Prostate gland (tissue), 2 donors: ENCODE measurements around the gene CSNK1D. TPM values are rescaled to one million over a fixed set of nuclear protein-coding genes. Genes with fewer than 3 reads are reported as not detected.
A peak's percentile ranks its signal among the peaks of the same experiment; 100 is the strongest.

Source experiments
- DNase-seq: peaks from one replicate; pipeline ENCODE4 v3.0.0-alpha.2; 2019; ENCODE audit warnings: low spot score
- H3K27ac ChIP-seq, 2 donors: fragments of 200-600 bp; sonication (generic); 2 replicates each; pipeline ENCODE4 v1.5.1; 2017 to 2019
- H3K27me3 ChIP-seq: fragments of 200-600 bp; sonication (generic); replicated peaks from 2 replicates; pipeline ENCODE4 v1.5.1; 2019; ENCODE audit not compliant: insufficient read depth
- H3K36me3 ChIP-seq, 2 donors: fragments of 200-600 bp; sonication (generic); 1 replicate in 1 of 2; 2 replicates in 1 of 2; pipeline versions ENCODE4 v1.5.1 to v1.8.1; 2017 to 2019
- H3K4me1 ChIP-seq: fragments of 200-600 bp; sonication (generic); replicated peaks from 2 replicates; pipeline ENCODE4 v1.5.1; 2019
- H3K4me3 ChIP-seq, 2 donors: fragments of 200-600 bp; sonication (generic); 2 replicates each; pipeline ENCODE4 v1.5.1; 2017 to 2019
- H3K9me3 ChIP-seq: fragments of 200-600 bp; sonication (generic); 2 replicates; pipeline ENCODE4 v1.5.1; 2017
- POLR2A ChIP-seq: fragments of 450-650 bp; IDR thresholded peaks from one replicate; pipeline ENCODE4 v1.6.1; 2016; ENCODE audit warnings: antibody characterized with exemption, mild to moderate bottlenecking
- POLR2AphosphoS5 ChIP-seq: sonication (generic); formaldehyde crosslinking; IDR thresholded peaks from one replicate; pipeline ENCODE4 v1.6.1; 2017; ENCODE audit warnings: antibody characterized with exemption
- WGBS: methylation state at CpG from one replicate; pipeline ENCODE4 v1.1.5; 2018; 5-methylcytosine and 5-hydroxymethylcytosine counted together
- intact Hi-C: fragments of 100-400 bp; cut with DNase I; formaldehyde crosslinking; loops from one replicate; pipeline ENCODE4 v1.14.2; 2022
- total RNA-seq, 2 donors: library from RNA; depleted of rRNA; stranded (reverse); fragments of >200 nt; gene quantifications; one replicate each; pipeline ENCODE4 v1.1.0, GENCODE V29; 2016
- TF ChIP-seq, protein P1 (sequence below), 4 experiments: fragments of 200-600 bp in 2 of 4; fragments of 450-650 bp in 2 of 4; sonication (generic) in 2 of 4; IDR thresholded peaks; 1 replicate in 3 of 4; 2 replicates in 1 of 4; pipeline ENCODE4 v1.5.1; 2016 to 2019; ENCODE audit warnings: antibody characterized with exemption in 4 of 4, mild to moderate bottlenecking in 2 of 4, moderate library complexity in 2 of 4

CSNK1D gene
- total RNA-seq, 2 donors from 2014 or later = 80.3 to 155 TPM

GRCh38 chr17:82248815-82249674 lies 24.5 kb downstream of the CSNK1D start:
- Histone ChIP-seq H3K4me3 (no peak overlapping the region), H3K27me3 (no peaks in the 10 kb centered on the region), H3K27ac (peak overlapping the region in 1 of 2 donors; percentile 78), H3K4me1 (peaks cover 13% of the 10 kb centered on the region), H3K36me3 (peaks cover 64 to 74% of the 10 kb centered on the region in 2 donors), H3K9me3 (no peaks in the 10 kb centered on the region)
- intact Hi-C loops = no loop called here
- no peak for TF ChIP-seq POLR2A
- TF ChIP-seq, protein P1, sequence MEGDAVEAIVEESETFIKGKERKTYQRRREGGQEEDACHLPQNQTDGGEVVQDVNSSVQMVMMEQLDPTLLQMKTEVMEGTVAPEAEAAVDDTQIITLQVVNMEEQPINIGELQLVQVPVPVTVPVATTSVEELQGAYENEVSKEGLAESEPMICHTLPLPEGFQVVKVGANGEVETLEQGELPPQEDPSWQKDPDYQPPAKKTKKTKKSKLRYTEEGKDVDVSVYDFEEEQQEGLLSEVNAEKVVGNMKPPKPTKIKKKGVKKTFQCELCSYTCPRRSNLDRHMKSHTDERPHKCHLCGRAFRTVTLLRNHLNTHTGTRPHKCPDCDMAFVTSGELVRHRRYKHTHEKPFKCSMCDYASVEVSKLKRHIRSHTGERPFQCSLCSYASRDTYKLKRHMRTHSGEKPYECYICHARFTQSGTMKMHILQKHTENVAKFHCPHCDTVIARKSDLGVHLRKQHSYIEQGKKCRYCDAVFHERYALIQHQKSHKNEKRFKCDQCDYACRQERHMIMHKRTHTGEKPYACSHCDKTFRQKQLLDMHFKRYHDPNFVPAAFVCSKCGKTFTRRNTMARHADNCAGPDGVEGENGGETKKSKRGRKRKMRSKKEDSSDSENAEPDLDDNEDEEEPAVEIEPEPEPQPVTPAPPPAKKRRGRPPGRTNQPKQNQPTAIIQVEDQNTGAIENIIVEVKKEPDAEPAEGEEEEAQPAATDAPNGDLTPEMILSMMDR (IDR thresholded peaks at IDR 0.05) = no peak
- no peak for DNase-seq
- WGBS = 91% methylated on average over 54 of the region's 54 CpGs

GRCh38 chr17:82247856-82248671 lies 25.4 kb downstream of the CSNK1D start:
- TF ChIP-seq, protein P1 (IDR thresholded peaks at IDR 0.05) = no peak
- TF ChIP-seq POLR2A = no peak
- no peak for TF ChIP-seq POLR2AphosphoS5
- peaks cover 23% of the 10 kb centered on the region for H3K4me1 ChIP-seq
- intact Hi-C loops = no loop called here
- H3K36me3 ChIP-seq = peaks cover 59 to 69% of the 10 kb centered on the region in 2 donors
- DNase-seq = no peak
- peak overlapping the region; percentile 70 to 78 for H3K27ac ChIP-seq
- no peak overlapping the region for H3K4me3 ChIP-seq
- 80% methylated on average over 28 of the region's 28 CpGs for WGBS
- H3K27me3 ChIP-seq = no peaks in the 10 kb centered on the region
- no peaks in the 10 kb centered on the region for H3K9me3 ChIP-seq

- no peak for TF ChIP-seq POLR2A
- TF ChIP-seq, protein P1 (IDR thresholded peaks at IDR 0.05) = no peak
- 53% methylated on average over 22 of the region's 22 CpGs for WGBS
- peaks cover 51 to 63% of the 10 kb centered on the region in 2 donors for H3K36me3 ChIP-seq
- H3K4me3 ChIP-seq = no peak overlapping the region
- H3K27ac ChIP-seq = peak overlapping the region; percentile 70 to 78
- no peaks in the 10 kb centered on the region for H3K27me3 ChIP-seq
- no peaks in the 10 kb centered on the region for H3K9me3 ChIP-seq
- intact Hi-C loops = no loop called here
- H3K4me1 ChIP-seq = peaks cover 31% of the 10 kb centered on the region
- DNase-seq = no peak
These were observed 26.2 kb downstream of the CSNK1D start for GRCh38 chr17:82247182-82247823.

- H3K9me3 ChIP-seq = no peaks in the 10 kb centered on the region
- peaks cover 45 to 55% of the 10 kb centered on the region in 2 donors for H3K36me3 ChIP-seq
- intact Hi-C loops = no loop called here
- no peak overlapping the region for H3K4me3 ChIP-seq
- no peak for DNase-seq
- peaks cover 38% of the 10 kb centered on the region for H3K4me1 ChIP-seq
- H3K27ac ChIP-seq = peak overlapping the region; percentile 70 to 78
- 33% methylated on average over 25 of the region's 27 CpGs for WGBS
- no peak for TF ChIP-seq POLR2A
- TF ChIP-seq, protein P1 (IDR thresholded peaks at IDR 0.05) = peak in 1 of 4 experiments; percentile 10
- TF ChIP-seq POLR2AphosphoS5 = peak; percentile 42
- no peaks in the 10 kb centered on the region for H3K27me3 ChIP-seq
These were observed 26.9 kb downstream of the CSNK1D start for GRCh38 chr17:82246365-82247181.
